Upper lobe of left lung (tissue), 6 donors: Measurements from ENCODE around the gene DTX1. TPM values are rescaled to one million over a fixed set of nuclear protein-coding genes. Genes with fewer than 3 reads are reported as not detected.

ENCODE experiments used
- ATAC-seq, 2 donors: fragments of 200-7000 bp; cut with Tn5 transposase; one replicate each; pipeline ENCODE4 v1.9.1; 2022; ENCODE audit warnings: mild to moderate bottlenecking in 2 of 2, moderate library complexity in 2 of 2; ENCODE audit not compliant: low FRiP score in 2 of 2
- DNase-seq, 2 donors: peaks; one replicate each; pipeline ENCODE4 v3.0.0-alpha.2; 2019 to 2020
- H3K27ac ChIP-seq, 4 donors: fragments of 200-600 bp; sonication (generic); one replicate each; pipeline ENCODE4 v1.5.1; 2016 to 2019
- H3K27me3 ChIP-seq, 4 donors: fragments of 200-600 bp; sonication (generic); one replicate each; pipeline ENCODE4 v1.5.1; 2017 to 2019
- H3K36me3 ChIP-seq, 4 donors: fragments of 200-600 bp; sonication (generic); one replicate each; pipeline ENCODE4 v1.5.1; 2016 to 2019
- H3K4me1 ChIP-seq, 4 donors: fragments of 200-600 bp; sonication (generic); one replicate each; pipeline ENCODE4 v1.5.1; 2018 to 2019
- H3K4me3 ChIP-seq, 4 donors: fragments of 200-600 bp; sonication (generic); one replicate each; pipeline ENCODE4 v1.5.1; 2017 to 2019; ENCODE audit warnings: mild to moderate bottlenecking in 2 of 4, moderate library complexity in 1 of 4
- H3K9me3 ChIP-seq, 4 donors: fragments of 200-600 bp; sonication (generic); one replicate each; pipeline ENCODE4 v1.5.1; 2018 to 2019
- CTCF ChIP-seq, 6 experiments: fragments of 450-650 bp in 4 of 6; fragments of 200-600 bp in 2 of 6; sonication (generic) in 2 of 6; IDR thresholded peaks; one replicate each; pipeline ENCODE4 v1.5.1; 2016 to 2019; ENCODE audit warnings: antibody characterized with exemption in 6 of 6
- EP300 ChIP-seq, 4 donors: sonication (generic); formaldehyde crosslinking; IDR thresholded peaks; one replicate each; pipeline ENCODE4 v1.5.1; 2017; ENCODE audit warnings: antibody characterized with exemption in 4 of 4, control low read depth in 2 of 4
- POLR2A ChIP-seq, 4 donors: fragments of 450-650 bp; IDR thresholded peaks; one replicate each; pipeline ENCODE4 v1.5.1; 2016 to 2017; ENCODE audit warnings: antibody characterized with exemption in 4 of 4, mild to moderate bottlenecking in 2 of 4
- POLR2AphosphoS5 ChIP-seq, 2 donors: sonication (generic); formaldehyde crosslinking; IDR thresholded peaks; one replicate each; pipeline ENCODE4 v1.5.1; 2017; ENCODE audit warnings: antibody characterized with exemption in 2 of 2
- whole genome bisulfite sequencing, 2 donors: methylation state at CpG; one replicate each; pipeline ENCODE4 v1.1.5; 2017 to 2018; 5-methylcytosine and 5-hydroxymethylcytosine counted together
- total RNA-seq, 6 donors: library from RNA; depleted of rRNA in 4 of 6; stranded (reverse); fragments of >200 nt in 4 of 6; gene quantifications; one replicate each; pipeline versions ENCODE4 v1.1.0 to v1.2.1, GENCODE V29; 2016 to 2021
- donor health status: DM: no; HTN: no; CAD: no; lungs with moderate emphysema.
- donor health status: DM: no; HTN: yes; CAD: no; lungs with severe emphysema.

DTX1 gene
- total RNA-seq, 6 donors from 2014 or later, result under 0.01 to 7.0 (median 3.6) TPM

GRCh38 chr12:113052326-113052725 is 4.2 kb upstream of the DTX1 start:
- Histone ChIP-seq H3K27ac (no peak overlapping the region), H3K36me3 (no peaks in the 10 kb centered on the region), H3K4me1 (peaks cover 7 to 11% (median 11%) of the 10 kb centered on the region in 4 donors), H3K27me3 (peaks cover 0 to 21% (median 10%) of the 10 kb centered on the region in 4 donors), H3K9me3 (no peaks in the 10 kb centered on the region), H3K4me3 (no peak overlapping the region)
- 43 to 63% methylated on average over 3 to 4 of the region's 4 CpGs for WGBS, 2 donors
- no peak for DNase-seq
- TF ChIP-seq EP300 (IDR thresholded peaks at IDR 0.05), result no peak
- no peak for TF ChIP-seq CTCF (IDR thresholded peaks at IDR 0.05)
- ATAC-seq, result no peak

GRCh38 chr12:113054948-113055486 is 1.5 kb upstream of the DTX1 start:
- ATAC-seq, result no peak
- TF ChIP-seq CTCF (IDR thresholded peaks at IDR 0.05) (no peak), POLR2AphosphoS5 (IDR thresholded peaks at IDR 0.05) (no peak), EP300 (IDR thresholded peaks at IDR 0.05) (no peak), POLR2A (IDR thresholded peaks at IDR 0.05) (no peak)
- peaks cover 8 to 16% (median 13%) of the 10 kb centered on the region in 4 donors for H3K4me1 ChIP-seq

GRCh38 chr12:113055594-113056380 is 743 bp upstream of the DTX1 start:
- Histone ChIP-seq H3K4me3 (no peak overlapping the region), H3K4me1 (peaks cover 8 to 16% (median 13%) of the 10 kb centered on the region in 4 donors), H3K36me3 (no peaks in the 10 kb centered on the region), H3K27ac (no peak overlapping the region), H3K27me3 (peaks cover 0 to 31% (median 13%) of the 10 kb centered on the region in 4 donors), H3K9me3 (no peaks in the 10 kb centered on the region)
- whole genome bisulfite sequencing, 2 donors, result 59 to 67% methylated on average over 12 to 13 of the region's 13 CpGs
- DNase-seq, result peak in 1 of 2 donors; percentile 73
- TF ChIP-seq EP300 (IDR thresholded peaks at IDR 0.05), result no peak
- TF ChIP-seq POLR2A (IDR thresholded peaks at IDR 0.05), result no peak
- no peak for TF ChIP-seq CTCF (IDR thresholded peaks at IDR 0.05)
- no peak for TF ChIP-seq POLR2AphosphoS5 (IDR thresholded peaks at IDR 0.05)
- no peak for ATAC-seq

More at GRCh38 chr12:113054948-113055486, 1.5 kb upstream of the DTX1 start:
- no peak overlapping the region for H3K27ac ChIP-seq
- 58 to 62% methylated on average over 4 of the region's 4 CpGs for WGBS, 2 donors
- no peaks in the 10 kb centered on the region for H3K36me3 ChIP-seq
- H3K27me3 ChIP-seq, result peaks cover 0 to 31% (median 13%) of the 10 kb centered on the region in 4 donors
- DNase-seq, result no peak
- no peak overlapping the region for H3K4me3 ChIP-seq
- no peaks in the 10 kb centered on the region for H3K9me3 ChIP-seq

GRCh38 chr12:113056381-113056630 is 224 bp upstream of the DTX1 start:
- Histone ChIP-seq H3K27me3 (peaks cover 0 to 31% (median 13%) of the 10 kb centered on the region in 4 donors), H3K4me1 (peaks cover 8 to 16% (median 13%) of the 10 kb centered on the region in 4 donors), H3K9me3 (no peaks in the 10 kb centered on the region), H3K36me3 (no peaks in the 10 kb centered on the region), H3K27ac (no peak overlapping the region), H3K4me3 (peak overlapping the region in 3 of 4 donors; percentile 37 to 51 (median 50))
- WGBS, 2 donors, result 14 to 15% methylated on average over 5 to 8 of the region's 8 CpGs
- TF ChIP-seq EP300 (IDR thresholded peaks at IDR 0.05), result no peak
- TF ChIP-seq POLR2AphosphoS5 (IDR thresholded peaks at IDR 0.05), result no peak
- no peak for TF ChIP-seq POLR2A (IDR thresholded peaks at IDR 0.05)
- no peak for TF ChIP-seq CTCF (IDR thresholded peaks at IDR 0.05)
- DNase-seq, result no peak
- no peak for ATAC-seq
